K562 (cell line): ENCODE measurements around the gene PLXNA2. TPM values are rescaled to one million over a fixed set of nuclear protein-coding genes. Genes with fewer than 3 reads are reported as not detected.

ENCODE experiments used
- ATAC-seq: fragments of 200-7000 bp; cut with Tn5 transposase; 3 replicates; pipeline ENCODE4 v1.9.1; 2020; ENCODE audit warnings: moderate library complexity
- BruUV-seq: library from RNA; stranded (reverse); fragments of 400-500 nt; replicated peaks from 2 replicates; lab custom pipeline; 2021; lab: Mats Ljungman, UMichigan
- CTCF ChIA-PET: fragments of 300-600 bp; formaldehyde crosslinking; extraction: SDS; loops from one replicate; lab custom pipeline; 2021; ENCODE audit warnings: low intra/inter-chr PET ratio; lab: Yijun Ruan, JAX
- POLR2A ChIA-PET: fragments of 300-600, 350-650 bp; sonication (Branson Sonifier 250); formaldehyde crosslinking; extraction: SDS; loops from one replicate; lab custom pipeline; 2021; ENCODE audit warnings: antibody characterized with exemption, inconsistent platforms; lab: Yijun Ruan, JAX
- DNase-seq, 4 experiments: peaks; one replicate each; pipeline versions ENCODE4 v3.0.0 to v3.0.0-alpha.2; 2011 to 2018; ENCODE audit warnings: low spot score in 3 of 4, mixed read lengths in 3 of 4; ENCODE audit errors: extremely low read depth in 1 of 4
- FAIRE-seq: peaks from 2 replicates; lab custom pipeline; 2011; peaks lifted over from hg19 to GRCh38; lab: Jason Lieb, UNC
- H2AFZ ChIP-seq: 2 replicates; pipeline ENCODE4 v1.6.0; 2011; ENCODE audit warnings: low read depth, low read length, control low read depth, inconsistent platforms
- H3K27ac ChIP-seq: fragments of 200-600 bp; 3 replicates; pipeline ENCODE4 v1.8.0; 2011; ENCODE audit warnings: low read depth, mild to moderate bottlenecking, control low read depth, inconsistent platforms, low read length, moderate library complexity, mixed read lengths; ENCODE audit errors: extremely low read depth
- H3K27me3 ChIP-seq, 2 experiments: fragments of 300-600 bp in 1 of 2; 2 replicates in 1 of 2; 3 replicates in 1 of 2; pipeline versions ENCODE4 v1.6.0 to v1.8.0; 2011; ENCODE audit warnings: inconsistent platforms in 2 of 2, low read length in 2 of 2, mild to moderate bottlenecking in 1 of 2, mixed read lengths in 1 of 2, moderate library complexity in 1 of 2; ENCODE audit not compliant: control insufficient read depth in 2 of 2, insufficient read depth in 2 of 2
- H3K36me3 ChIP-seq: fragments of 300-600 bp; 3 replicates; pipeline ENCODE4 v1.8.0; 2011; ENCODE audit warnings: mild to moderate bottlenecking, low read length, inconsistent platforms; ENCODE audit not compliant: control insufficient read depth, insufficient read depth
- H3K4me1 ChIP-seq, 2 experiments: fragments of 200-600 bp in 1 of 2; replicated peaks in 1 of 2; 2 replicates in 1 of 2; 3 replicates in 1 of 2; pipeline versions ENCODE4 v1.5.1 to v1.8.0; 2011; ENCODE audit warnings: inconsistent platforms in 2 of 2, low read length in 2 of 2, mild to moderate bottlenecking in 1 of 2, mixed read lengths in 1 of 2, moderate library complexity in 1 of 2; ENCODE audit not compliant: control insufficient read depth in 2 of 2, insufficient read depth in 2 of 2
- H3K4me2 ChIP-seq: 2 replicates; pipeline ENCODE4 v1.6.1; 2011; ENCODE audit warnings: low read length, control low read depth, inconsistent platforms, mixed read lengths; ENCODE audit not compliant: insufficient read depth
- H3K4me3 ChIP-seq: fragments of 200-600 bp; sonication (generic), shearing (Covaris generic); 2 replicates; pipeline ENCODE4 v1.5.1; 2016; ENCODE audit warnings: control low read depth, inconsistent platforms
- H3K79me2 ChIP-seq: fragments of 200-600 bp; 3 replicates; pipeline ENCODE4 v1.8.0; 2011; ENCODE audit warnings: low read length, inconsistent platforms; ENCODE audit not compliant: control insufficient read depth, insufficient read depth
- H3K9ac ChIP-seq, 2 experiments: 2 replicates each; pipeline versions ENCODE4 v1.6.0 to v1.6.1; 2011; ENCODE audit warnings: low read depth in 2 of 2, low read length in 2 of 2, control low read depth in 1 of 2, inconsistent platforms in 1 of 2, mild to moderate bottlenecking in 1 of 2, mixed read lengths in 1 of 2; ENCODE audit not compliant: insufficient read depth in 1 of 2
- H3K9me1 ChIP-seq: one replicate; pipeline ENCODE4 v1.6.0; 2011; ENCODE audit warnings: inconsistent platforms, mild to moderate bottlenecking, low read length, moderate library complexity; ENCODE audit not compliant: control insufficient read depth, insufficient read depth
- H3K9me3 ChIP-seq: replicated peaks from 2 replicates; pipeline ENCODE4 v1.5.1; 2011; ENCODE audit warnings: low read depth, low read length, inconsistent platforms; ENCODE audit not compliant: control insufficient read depth, insufficient read depth
- H4K20me1 ChIP-seq: replicated peaks from 2 replicates; pipeline ENCODE4 v1.6.1; 2011; ENCODE audit warnings: low read length, inconsistent platforms, mixed read lengths; ENCODE audit not compliant: control insufficient read depth, insufficient read depth
- MBD2 ChIP-seq: sonication (generic); IDR thresholded peaks from 2 replicates; pipeline ENCODE4 v1.6.1; 2016; ENCODE audit warnings: low read depth, borderline replicate concordance
- MEF2D ChIP-seq: conservative IDR thresholded peaks from 2 replicates; pipeline ENCODE4 v1.6.1; 2016; ENCODE audit warnings: low read depth, missing genetic modification characterization, missing compliant biosample characterization
- PYGO2 ChIP-seq: fragments of 450-650 bp; IDR thresholded peaks from 2 replicates; pipeline ENCODE4 v1.6.1; 2016; ENCODE audit warnings: mild to moderate bottlenecking, missing genetic modification characterization, moderate library complexity, missing compliant biosample characterization
- ZBTB8A ChIP-seq: fragments of 450-650 bp; IDR thresholded peaks from 2 replicates; pipeline ENCODE4 v1.6.1; 2018; ENCODE audit warnings: mild to moderate bottlenecking, moderate library complexity; ENCODE audit not compliant: partially characterized antibody
- ZC3H4 ChIP-seq: sonication (generic); formaldehyde crosslinking; IDR thresholded peaks from 2 replicates; pipeline ENCODE4 v1.9.0; 2021; ENCODE audit warnings: missing genetic modification reagents, borderline replicate concordance
- WGBS: fragments of 100-300 bp; shearing (Covaris generic); methylation state at CpG from one replicate; pipeline ENCODE4 v1.1.6; 2016; ENCODE audit warnings: low coverage, mixed read lengths; ENCODE audit not compliant: insufficient coverage; ENCODE audit errors: missing lambda C conversion rate; 5-methylcytosine and 5-hydroxymethylcytosine counted together
- in situ Hi-C: fragments of 300-500 bp; cut with MboI; formaldehyde crosslinking; loops from 4 replicates; pipeline ENCODE4 v1.15.0; 2018; ENCODE audit warnings: inconsistent platforms, mixed read lengths
- intact Hi-C: fragments of 100-400 bp; cut with micrococcal nuclease; formaldehyde crosslinking; loops from 2 replicates; pipeline ENCODE4 v1.14.2; 2022
- polyA plus RNA-seq, 8 experiments: library from polyadenylated mRNA; depleted of rRNA in 4 of 8; stranded (reverse) in 5 of 8; unstranded in 3 of 8; fragments of >200 nt; fragmentation: Nextera tagmentation in 2 of 8; fragmentation: Illumina TruSeq in 1 of 8; extraction: Ambion mirVana in 2 of 8; extraction: Trizol in 1 of 8; gene quantifications; 2 replicates each; pipeline versions ENCODE4 v1.2.1 to v1.2.3, GENCODE V29; 2011 to 2014; ENCODE audit warnings: inconsistent platforms in 1 of 8, missing spikeins in 1 of 8
- total RNA-seq, 7 experiments: library from RNA; depleted of rRNA in 6 of 7; stranded (reverse); fragments of >200 nt in 6 of 7; fragmentation: Illumina TruSeq in 2 of 7; extraction: Trizol in 2 of 7; gene quantifications; 2 replicates each; pipeline versions ENCODE4 v1.2.1 to v1.2.3, GENCODE V29; 2011 to 2021; ENCODE audit warnings: low replicate concordance in 1 of 7
- TF ChIP-seq, protein P1 (sequence below): IDR thresholded peaks from 2 replicates; pipeline ENCODE4 v1.6.1; 2011; ENCODE audit not compliant: insufficient read length; ENCODE audit errors: extremely low read depth
- TF ChIP-seq, protein P2 (sequence below): fragments of 450-650 bp; formaldehyde crosslinking; IDR thresholded peaks from 2 replicates; pipeline ENCODE4 v1.4.0; 2022; ENCODE audit warnings: missing genetic modification characterization
- TF ChIP-seq, protein P3 (sequence below): fragments of 450-650 bp; IDR thresholded peaks from 2 replicates; pipeline ENCODE4 v1.6.1; 2016; ENCODE audit warnings: low read depth
- TF ChIP-seq, protein P4 (sequence below): fragments of 250-450 bp; sonication (Bioruptor Pico); IDR thresholded peaks from 2 replicates; pipeline ENCODE4 v1.8.0; 2022; ENCODE audit warnings: inconsistent platforms

The PLXNA2 gene
- total and polyA plus RNA-seq, 9 of the 15 experiments (the other 6 are each of a cell fraction or from before 2014, with no cell fraction given) = 0.01 to 1.3 (median 0.32) TPM

DNA sequence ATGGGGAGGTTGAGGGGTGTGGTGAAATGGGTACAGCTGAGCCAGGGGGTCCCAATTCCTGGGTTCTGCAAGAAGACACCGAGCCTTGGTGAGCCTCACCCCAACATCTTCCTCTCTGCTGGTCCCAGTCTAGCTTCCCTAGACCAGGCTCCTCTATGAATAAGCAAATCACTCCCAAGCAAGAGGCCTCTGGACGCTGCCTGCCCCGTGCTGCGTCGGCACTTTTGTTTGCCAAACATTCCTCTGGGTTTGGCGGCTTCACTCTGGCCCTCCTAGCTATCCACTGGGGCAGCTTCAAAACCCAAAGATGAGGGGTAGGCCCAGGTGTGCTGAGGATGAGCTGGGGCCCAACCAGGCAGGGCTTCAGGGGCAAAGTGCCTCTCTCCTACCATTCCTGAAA, 196.2 kb downstream of the PLXNA2 start:
- in situ Hi-C loops = no loop called here
- FAIRE-seq (no peak), ATAC-seq (no peak), DNase-seq (no peak)
- Histone ChIP-seq H3K4me2 (no peak overlapping the region), H3K27me3 (peaks cover 31 to 73% of the 10 kb centered on the region in 2 experiments), H3K79me2 (no peaks in the 10 kb centered on the region), H2AFZ (no peak overlapping the region), H3K36me3 (no peaks in the 10 kb centered on the region), H4K20me1 (no peaks in the 10 kb centered on the region; the same call in 1 of the 2 replicates), H3K4me3 (no peak overlapping the region), H3K9me3 (no peaks in the 10 kb centered on the region), H3K27ac (no peak overlapping the region), H3K9me1 (no peaks in the 10 kb centered on the region), H3K9ac (no peak overlapping the region), H3K4me1 (0 out of 5 replicates have a peak, but pooled peaks cover 0 to 3% of the 10 kb centered on the region in 2 experiments)
- POLR2A ChIA-PET = interaction anchor here (0.6 to 1.4 kb wide), 5 partner anchors 9 to 83 kb away, joined by 3 to 5 read pairs (median 3); no protein-coding TSS in a partner anchor
- CTCF ChIA-PET = no interaction called here
- 0% methylated on average over 6 of the region's 6 CpGs for WGBS
- intact Hi-C loops = no loop called here
- BruUV-seq = no TSS peak
- TF ChIP-seq PYGO2 (tag) = no peak
- TF ChIP-seq, protein P1, sequence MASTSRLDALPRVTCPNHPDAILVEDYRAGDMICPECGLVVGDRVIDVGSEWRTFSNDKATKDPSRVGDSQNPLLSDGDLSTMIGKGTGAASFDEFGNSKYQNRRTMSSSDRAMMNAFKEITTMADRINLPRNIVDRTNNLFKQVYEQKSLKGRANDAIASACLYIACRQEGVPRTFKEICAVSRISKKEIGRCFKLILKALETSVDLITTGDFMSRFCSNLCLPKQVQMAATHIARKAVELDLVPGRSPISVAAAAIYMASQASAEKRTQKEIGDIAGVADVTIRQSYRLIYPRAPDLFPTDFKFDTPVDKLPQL = no peak
- TF ChIP-seq, protein P2, sequence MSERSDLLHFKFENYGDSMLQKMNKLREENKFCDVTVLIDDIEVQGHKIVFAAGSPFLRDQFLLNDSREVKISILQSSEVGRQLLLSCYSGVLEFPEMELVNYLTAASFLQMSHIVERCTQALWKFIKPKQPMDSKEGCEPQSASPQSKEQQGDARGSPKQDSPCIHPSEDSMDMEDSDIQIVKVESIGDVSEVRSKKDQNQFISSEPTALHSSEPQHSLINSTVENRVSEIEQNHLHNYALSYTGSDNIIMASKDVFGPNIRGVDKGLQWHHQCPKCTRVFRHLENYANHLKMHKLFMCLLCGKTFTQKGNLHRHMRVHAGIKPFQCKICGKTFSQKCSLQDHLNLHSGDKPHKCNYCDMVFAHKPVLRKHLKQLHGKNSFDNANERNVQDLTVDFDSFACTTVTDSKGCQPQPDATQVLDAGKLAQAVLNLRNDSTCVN (CRISPR knock-in tag) = no peak
- TF ChIP-seq ZC3H4 (CRISPR knock-in tag) = no peak
- no peak for TF ChIP-seq ZBTB8A
- TF ChIP-seq, protein P3, sequence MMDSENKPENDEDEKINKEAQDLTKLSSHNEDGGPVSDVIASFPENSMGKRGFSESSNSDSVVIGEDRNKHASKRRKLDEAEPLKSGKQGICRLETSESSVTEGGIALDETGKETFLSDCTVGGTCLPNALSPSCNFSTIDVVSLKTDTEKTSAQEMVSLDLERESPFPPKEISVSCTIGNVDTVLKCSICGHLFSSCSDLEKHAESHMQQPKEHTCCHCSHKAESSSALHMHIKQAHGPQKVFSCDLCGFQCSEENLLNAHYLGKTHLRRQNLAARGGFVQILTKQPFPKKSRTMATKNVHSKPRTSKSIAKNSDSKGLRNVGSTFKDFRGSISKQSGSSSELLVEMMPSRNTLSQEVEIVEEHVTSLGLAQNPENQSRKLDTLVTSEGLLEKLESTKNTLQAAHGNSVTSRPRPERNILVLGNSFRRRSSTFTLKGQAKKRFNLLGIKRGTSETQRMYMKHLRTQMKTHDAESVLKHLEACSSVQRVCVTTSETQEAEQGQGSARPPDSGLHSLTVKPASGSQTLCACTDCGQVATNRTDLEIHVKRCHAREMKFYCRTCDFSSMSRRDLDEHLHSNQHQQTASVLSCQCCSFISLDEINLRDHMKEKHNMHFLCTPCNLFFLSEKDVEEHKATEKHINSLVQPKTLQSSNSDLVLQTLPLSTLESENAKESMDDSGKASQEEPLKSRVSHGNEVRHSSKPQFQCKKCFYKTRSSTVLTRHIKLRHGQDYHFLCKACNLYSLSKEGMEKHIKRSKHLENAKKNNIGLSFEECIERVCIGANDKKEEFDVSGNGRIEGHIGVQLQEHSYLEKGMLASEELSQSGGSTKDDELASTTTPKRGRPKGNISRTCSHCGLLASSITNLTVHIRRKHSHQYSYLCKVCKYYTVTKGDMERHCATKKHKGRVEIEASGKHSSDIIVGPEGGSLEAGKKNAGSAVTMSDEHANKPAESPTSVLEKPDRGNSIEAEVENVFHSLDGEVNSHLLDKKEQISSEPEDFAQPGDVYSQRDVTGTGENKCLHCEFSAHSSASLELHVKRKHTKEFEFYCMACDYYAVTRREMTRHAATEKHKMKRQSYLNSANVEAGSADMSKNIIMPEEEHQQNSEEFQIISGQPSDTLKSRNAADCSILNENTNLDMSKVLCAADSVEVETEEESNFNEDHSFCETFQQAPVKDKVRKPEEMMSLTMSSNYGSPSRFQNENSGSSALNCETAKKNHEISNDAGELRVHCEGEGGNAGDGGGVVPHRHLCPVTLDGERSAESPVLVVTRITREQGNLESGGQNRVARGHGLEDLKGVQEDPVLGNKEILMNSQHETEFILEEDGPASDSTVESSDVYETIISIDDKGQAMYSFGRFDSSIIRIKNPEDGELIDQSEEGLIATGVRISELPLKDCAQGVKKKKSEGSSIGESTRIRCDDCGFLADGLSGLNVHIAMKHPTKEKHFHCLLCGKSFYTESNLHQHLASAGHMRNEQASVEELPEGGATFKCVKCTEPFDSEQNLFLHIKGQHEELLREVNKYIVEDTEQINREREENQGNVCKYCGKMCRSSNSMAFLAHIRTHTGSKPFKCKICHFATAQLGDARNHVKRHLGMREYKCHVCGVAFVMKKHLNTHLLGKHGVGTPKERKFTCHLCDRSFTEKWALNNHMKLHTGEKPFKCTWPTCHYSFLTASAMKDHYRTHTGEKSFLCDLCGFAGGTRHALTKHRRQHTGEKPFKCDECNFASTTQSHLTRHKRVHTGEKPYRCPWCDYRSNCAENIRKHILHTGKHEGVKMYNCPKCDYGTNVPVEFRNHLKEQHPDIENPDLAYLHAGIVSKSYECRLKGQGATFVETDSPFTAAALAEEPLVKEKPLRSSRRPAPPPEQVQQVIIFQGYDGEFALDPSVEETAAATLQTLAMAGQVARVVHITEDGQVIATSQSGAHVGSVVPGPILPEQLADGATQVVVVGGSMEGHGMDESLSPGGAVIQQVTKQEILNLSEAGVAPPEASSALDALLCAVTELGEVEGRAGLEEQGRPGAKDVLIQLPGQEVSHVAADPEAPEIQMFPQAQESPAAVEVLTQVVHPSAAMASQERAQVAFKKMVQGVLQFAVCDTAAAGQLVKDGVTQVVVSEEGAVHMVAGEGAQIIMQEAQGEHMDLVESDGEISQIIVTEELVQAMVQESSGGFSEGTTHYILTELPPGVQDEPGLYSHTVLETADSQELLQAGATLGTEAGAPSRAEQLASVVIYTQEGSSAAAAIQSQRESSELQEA = no peak
- no peak for TF ChIP-seq MEF2D (tag)
- TF ChIP-seq MBD2 = no peak
- TF ChIP-seq, protein P4, sequence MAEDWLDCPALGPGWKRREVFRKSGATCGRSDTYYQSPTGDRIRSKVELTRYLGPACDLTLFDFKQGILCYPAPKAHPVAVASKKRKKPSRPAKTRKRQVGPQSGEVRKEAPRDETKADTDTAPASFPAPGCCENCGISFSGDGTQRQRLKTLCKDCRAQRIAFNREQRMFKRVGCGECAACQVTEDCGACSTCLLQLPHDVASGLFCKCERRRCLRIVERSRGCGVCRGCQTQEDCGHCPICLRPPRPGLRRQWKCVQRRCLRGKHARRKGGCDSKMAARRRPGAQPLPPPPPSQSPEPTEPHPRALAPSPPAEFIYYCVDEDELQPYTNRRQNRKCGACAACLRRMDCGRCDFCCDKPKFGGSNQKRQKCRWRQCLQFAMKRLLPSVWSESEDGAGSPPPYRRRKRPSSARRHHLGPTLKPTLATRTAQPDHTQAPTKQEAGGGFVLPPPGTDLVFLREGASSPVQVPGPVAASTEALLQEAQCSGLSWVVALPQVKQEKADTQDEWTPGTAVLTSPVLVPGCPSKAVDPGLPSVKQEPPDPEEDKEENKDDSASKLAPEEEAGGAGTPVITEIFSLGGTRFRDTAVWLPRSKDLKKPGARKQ (CRISPR knock-in tag) = no peak
